HG02798 (cell line): Measurements from ENCODE around the gene UNK.
A peak's percentile ranks its signal among the peaks of the same experiment; 100 is the strongest.

Experiments used
- ATAC-seq: cut with Tn5 transposase; IDR thresholded peaks from one replicate; pipeline ENCODE4 v1.9.1; 2021; ENCODE audit warnings: mild to moderate bottlenecking; ENCODE audit not compliant: unreplicated experiment, poor library complexity

UNK gene

DNA sequence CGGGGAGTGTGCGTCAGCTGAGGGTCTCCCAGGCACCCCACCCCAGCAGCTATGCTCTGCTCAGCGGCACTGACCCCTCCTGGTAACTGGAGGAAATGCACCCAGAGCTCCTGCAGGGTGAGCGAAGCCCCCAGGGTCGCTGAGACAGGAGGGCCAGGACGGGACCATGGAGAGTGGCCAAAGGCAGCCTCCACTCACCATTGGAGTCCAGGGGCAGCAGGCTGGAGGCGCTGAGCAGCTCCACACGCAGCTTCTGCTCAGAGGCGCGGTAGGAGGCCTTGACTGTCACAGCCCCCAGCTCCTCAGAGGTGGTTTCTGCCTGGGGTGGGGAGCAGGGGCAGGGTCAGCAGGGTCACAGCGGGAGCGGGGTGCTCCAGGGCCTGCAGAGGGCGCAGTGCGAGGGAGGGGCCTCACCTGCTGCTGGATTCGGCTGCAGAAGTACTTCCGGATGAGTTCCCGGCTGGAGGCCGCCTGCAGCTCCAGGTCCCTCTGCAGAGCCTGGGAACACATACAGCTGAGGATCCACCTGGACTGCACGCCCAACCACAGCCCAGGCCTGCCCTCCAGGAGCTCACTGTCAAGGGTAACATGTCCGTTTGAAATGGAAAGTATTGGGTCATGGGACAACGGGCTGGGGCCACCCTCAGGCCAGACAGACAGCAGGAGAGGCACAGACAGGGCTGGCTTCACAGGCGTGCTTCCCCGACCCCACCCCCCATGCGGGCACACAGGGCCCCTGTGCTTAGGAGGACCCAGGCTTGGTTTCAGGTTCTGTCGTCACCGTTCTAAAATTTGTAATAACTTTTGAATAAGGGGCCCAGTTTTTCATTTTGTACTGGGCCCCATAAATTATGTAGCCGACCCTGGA, 45.8 kb downstream of the UNK start:
- no peak for ATAC-seq

DNA sequence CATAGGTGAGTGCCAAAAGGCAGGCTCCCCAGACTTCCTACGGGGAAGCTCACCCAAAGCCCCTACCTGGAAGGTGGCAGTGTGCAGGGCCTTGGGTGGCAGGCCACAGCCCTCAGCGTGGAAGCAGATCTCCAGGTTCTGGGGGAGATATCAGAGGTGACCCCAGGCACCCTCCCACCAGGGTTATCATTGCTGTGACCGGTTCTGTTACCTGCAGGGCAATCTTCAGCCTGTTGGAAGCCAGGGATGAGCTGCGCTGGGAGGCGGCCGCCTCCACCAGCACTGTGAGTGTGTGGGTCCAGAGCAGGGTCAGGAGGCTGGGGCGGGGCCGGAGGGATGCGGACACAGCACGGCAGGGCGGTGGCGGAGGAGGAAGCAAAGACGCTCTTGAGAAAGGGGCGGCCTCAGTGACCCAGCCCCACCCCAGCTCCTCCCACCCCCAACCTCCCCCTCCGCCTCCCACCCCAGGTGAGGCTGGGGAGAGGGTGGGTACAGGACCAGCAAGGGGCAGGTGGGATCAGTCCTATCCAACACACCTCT, 46.5 kb downstream of the UNK start:
- ATAC-seq = no peak

DNA sequence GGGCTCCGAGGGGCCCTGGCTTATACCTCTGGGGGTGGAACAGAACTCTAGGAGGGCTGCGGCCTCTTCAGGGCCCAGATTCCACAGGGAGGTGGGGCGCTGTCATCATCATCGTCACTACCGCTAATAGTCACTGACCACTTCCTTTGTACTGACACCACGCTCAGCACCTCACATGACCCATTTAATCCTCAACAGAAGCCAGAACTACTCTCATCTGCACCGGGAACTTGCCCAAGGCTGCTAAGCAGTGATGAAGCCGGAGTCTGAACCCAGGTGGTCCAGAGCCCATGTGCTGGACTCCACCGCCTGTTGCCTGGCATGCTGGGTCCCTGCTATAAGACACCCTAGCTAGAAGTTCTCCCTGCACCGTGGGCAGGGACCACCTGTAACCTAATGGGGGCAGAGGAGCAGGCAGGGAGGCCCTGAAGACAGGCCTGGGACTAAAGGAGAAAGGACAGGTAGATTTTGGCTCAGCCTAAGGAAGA, 47.6 kb downstream of the UNK start:
- no peak for ATAC-seq

DNA sequence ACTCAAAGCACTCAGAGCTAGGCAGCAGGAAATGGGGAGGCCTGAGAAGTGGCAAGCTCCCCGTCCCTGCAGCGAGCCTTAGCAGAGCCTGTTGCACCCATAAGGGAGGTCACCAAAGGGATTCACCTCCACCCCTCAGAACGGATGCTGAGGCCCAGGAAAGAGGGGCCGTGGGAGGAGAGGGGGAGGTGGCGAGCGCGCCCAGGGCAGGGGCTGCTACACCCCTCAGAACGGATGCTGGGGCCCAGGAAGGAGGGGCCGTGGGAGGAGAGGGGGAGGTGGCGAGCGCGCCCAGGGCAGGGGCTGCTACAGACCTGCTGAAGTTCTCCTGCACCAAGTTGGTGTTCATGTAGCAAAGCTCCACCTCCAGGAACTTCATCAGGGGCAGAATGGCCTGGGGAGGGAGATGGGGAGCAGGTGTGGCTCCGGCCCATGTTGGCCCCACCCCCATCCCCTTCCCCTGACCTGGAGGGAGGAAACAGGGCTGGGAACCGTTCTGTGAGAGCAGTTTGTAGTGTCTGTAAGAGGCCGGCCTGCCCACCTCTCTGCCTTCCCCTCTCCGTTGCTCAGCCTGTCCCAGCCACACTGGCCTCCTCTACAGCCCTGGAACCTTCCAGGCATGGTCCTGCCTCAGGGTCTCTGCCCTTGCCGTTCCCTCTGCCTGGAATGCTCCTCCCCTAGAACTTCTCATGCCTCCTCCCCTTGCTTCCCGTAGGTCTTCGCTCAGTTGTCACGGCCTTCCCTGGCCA, 48.2 kb downstream of the UNK start:
- no peak for ATAC-seq

DNA sequence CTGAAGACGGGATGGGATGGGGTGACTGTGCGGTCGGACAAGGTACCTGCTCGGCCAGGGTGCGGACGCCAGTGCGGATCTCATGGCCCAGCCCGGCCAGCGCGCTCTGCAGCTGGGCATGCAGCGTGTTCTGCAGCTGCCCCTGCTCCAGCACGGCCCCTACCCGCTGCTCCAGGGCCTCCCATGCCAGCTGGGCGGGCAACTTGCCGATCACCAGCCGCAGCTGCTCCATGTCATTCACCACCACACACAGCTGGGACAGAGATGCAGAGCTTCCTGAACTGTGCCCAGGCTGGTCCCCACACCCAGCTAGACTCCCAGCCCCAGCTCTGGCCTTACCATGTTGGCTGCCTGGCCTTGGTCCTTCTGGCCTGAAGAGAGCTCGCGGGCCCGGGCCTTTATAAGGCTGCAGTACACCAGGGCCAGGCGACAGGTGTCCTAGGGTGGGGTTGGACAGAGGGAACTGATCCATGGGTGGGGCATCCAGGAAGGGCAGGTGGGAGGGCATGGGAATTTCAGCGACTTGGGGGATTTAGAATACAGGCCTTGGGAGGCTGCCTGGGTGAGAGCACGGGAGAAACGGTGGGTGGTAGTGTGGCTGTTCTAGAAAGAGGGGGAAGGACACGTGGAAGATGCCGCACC, 49.8 kb downstream of the UNK start:
- ATAC-seq = no peak

DNA sequence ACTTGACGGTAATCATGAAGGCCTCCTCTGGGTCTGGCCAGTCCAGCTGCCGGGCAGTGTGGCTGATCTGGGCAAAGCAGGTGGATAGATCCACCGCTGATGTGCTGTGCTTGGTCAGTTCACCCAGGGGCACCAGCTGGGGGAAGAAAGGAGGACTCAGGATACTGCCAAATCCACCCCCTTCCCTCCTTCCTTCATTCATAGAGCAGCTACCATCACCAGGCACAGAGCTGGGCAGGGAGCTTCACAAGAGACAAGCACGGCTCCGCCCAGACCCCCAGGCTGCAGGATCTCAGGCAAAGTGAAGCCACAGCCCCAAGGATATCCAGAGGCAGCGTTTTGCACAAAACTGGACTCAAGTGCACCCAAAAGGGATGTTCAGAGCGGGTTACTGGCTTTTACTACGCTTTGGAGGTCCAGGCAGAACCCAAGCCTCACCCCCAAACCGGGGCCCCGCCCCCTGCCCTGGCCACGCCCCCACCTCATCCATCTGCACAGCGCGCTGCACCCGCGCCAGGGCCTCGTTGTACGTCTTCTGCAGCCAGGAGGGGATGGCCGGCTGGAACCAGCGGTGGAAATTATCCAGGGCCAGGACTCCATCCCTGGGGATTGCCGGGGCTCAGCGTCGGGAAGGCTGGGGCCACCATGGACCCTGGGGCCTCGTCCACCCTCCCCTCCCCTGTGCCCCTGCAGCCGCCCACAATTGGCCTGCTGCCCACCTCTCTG, 50.5 kb downstream of the UNK start:
- ATAC-seq = no peak

DNA sequence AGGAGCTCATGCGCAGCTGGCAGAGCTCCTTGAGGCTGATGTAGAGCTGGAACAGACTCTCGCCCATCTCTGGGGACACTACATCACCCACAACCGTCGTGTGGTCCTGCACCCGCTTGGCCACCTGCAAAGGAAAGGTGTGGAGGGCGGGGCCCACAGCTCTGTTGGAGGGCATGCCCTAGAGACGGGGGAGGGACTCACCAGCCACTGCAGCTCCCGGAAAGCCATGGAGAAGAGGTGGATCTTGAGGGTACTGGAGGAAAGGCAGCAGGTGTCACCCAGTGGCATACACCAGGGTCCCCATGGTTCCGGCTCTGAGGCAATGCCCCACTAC, 51.0 kb downstream of the UNK start:
- no peak for ATAC-seq

DNA sequence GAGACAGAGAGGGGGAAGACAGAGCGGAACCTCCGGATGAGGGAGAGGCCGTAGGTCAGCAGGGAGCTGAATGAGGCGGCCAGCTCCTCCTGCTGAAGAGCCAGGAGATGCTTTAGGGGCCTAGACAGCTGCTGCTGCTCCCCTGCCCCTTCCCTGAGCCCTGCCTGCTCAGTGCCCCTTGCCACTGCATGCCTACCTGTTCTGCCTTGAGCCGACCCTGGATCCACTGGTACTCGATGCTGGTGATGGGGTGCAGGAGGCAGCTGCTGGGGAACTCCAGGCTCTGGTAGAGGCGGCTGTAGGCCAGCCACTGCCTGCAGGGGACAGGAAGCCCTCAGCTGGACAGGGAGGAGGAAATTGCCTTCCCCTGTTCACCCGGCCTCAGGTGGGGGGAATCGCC, 52.0 kb downstream of the UNK start:
- no peak for ATAC-seq

DNA sequence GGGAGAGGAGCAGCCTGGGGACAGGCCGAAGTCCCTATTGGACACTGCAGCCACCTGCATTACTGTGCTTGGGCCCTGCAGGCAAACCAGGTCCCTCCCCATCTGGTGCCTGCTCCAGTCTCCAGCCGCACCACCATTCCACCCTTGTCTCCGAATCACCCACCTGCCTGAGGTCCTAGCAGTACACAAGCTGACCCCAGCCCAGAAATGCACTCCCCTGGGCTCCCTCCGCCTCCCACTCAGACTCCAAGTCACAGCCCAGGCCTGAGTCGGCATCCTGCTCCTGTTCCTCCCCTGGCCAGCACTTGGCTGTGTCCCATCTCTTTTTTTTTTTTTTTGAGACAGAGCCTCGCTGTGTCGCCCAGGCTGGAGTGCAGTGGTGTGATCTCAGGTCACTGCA, 53.3 kb downstream of the UNK start:
- ATAC-seq = no peak

DNA sequence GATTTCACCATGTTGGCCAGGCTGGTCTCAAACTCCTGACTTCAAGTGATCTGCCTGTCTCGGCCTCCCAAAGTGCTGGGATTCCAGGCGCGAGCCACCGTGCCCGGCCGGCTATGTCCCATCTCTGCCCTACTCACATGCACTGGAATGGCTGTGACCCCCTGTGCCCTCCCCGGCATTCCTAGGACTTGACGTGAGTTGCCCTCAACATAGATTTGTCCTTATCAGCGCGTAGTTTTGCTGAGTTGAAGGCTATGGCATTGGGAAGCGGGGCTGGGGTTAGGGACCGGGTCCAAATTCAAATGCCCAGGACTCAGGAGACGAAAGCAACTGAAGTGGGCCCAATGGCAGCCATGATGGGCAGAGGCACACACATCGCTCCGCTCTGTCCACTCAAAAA, 53.8 kb downstream of the UNK start:
- ATAC-seq = no peak

DNA sequence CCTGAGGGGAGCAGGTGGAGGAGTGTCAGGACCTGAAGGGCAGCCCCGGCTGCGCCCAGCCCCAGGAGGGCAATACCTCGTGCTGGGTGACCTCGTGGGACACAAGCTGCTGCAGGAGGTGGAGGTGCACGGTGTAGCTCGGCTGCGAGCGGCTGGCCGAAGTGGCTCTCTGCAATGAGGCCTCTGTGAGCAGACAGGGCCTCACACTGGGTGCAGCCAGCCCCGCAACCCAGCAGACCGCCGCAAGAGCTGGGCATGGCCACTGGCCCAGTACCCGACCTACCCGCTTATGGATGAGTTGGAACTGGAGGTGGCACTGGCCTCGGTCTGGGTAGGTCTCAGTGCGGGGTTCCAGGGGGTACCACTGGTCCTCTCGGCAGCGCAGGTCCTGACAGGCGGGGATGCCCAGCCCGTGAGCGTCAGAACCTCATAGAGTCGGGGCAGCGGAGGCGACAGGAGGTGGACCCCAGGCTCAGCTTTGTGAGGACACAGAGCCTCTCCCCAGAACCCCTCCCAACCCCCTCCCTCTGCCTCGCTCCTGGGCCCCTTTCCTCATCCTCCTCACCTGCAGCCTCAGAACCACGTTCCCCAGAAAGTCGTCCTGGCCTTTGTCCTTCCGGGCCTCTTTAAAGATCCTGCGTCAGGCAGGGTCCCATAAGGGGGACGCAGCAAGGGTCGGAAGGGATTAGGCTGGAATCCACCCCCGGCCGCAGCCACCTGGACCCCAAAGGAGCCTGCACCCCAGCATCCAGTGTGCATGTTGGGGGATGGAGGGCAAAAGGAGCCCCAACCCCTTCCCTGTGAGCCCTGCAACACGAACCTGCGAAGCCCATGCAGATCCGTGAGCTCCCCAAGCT, 55.6 kb downstream of the UNK start:
- ATAC-seq = no peak

DNA sequence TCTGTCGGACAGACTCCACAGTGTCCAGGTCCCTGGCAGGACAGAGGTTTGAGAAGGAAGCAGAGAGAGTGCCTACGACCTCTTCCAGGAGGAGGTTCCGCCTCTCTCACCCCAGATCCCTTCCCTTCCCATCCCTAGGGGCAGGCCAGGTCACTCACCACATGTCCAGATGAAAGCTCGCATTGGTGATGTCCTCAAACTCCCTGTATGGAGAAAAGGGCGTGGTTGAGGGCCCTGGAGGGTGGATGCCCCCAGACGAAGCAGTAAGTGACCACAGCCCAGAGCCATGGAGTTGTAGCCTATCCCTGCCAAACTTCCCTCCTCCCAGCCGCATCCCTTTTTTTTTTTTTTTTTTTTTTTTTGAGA, 56.2 kb downstream of the UNK start:
- ATAC-seq = no peak

DNA sequence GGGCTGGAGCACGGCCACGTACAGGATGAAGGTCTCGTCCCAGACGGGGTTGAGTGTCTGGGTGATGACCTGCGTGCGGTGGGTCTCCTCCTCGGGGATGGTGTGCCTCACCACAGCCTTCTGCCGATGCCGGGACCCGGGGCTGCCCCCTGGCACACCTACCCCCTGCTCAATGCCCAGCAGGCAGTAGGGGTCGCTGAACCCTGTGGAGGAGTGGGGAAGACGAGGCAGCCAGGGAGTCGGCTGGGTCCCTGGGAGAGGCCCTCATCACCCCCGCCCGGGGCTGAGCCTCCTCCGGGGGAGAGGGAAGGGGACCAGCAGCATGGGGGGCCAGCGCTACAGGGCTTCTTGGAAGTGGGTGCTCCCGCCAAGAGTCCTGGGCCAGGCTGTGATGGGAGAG, 57.8 kb downstream of the UNK start:
- ATAC-seq = no peak

DNA sequence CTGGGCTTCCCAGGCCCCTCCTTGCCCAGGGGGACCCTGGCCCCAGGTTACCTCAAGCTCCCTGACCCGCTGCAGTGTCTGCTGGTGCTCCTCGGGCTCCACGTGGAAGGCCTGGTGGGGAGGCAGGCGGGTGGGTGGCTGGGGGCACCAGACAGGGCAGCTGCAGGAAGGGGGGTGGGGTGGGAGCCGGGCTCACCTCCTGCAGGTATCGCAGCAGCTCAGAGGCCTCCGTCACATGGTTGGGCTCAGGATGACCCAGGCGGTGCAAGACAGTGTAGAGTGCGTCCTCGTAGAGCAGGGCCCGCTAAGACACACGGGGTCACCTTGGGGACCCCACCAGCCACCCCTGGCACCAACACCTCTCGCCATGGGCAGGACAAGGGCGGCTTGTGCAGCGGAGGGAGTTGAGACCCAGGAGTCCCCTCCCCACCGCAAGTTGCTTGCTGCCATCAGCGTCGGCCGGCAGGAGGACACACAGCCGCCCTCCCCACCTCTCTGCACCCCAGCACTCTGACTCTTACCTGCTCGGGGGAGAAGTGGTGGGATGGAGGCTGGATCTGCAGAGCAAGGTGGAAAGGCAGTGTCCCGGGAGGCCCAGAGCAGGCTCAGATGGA, 58.5 kb downstream of the UNK start:
- ATAC-seq = no peak

DNA sequence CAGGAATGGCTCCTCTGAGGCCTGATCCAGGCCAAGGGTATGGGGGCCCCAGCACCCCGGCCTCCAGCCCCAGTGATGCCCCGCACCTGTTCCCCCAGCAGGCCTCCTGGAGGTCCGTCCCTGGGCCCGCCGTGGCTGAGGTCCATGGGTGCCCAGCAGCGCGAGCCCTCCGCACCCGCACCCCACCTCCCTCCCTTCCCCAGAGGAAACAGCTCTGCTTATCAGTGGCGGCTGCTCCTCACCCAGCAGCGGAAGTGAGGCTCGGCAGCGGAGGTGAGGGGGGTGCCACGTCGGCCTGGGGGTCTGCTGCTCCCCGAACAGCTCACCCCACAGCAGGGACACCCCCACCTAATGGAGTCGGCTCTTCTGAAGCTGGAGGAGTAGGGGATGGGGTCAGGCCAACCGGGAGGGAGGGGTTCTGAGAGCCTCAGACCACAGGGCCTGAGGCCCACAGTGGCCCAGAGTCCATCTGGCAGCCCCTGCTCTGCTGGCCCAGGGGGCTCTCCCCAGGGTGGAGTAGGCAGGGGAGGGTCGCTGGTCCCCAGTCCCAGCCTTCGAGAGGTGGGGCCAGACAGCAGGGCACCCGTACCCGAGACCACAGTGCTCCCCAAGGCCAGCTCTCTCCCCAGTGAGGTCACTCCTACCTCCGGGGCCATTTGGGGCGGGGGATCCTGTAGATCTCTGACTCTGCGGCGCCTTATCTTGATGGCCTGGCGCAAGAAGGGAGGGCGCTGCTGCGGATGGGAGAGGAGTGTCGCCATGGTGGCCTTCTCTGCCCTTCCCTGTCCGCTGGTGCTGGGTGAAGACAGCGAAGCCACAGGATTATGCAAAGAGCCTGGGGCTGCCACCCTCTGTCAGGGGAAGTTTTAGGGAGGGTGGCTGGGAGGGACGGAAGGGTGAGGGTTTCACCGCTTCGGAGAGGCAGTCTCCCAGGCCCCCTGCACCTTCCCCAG, 59.2 kb downstream of the UNK start, which contains the start of gene UNC13D:
Gene UNC13D (minus strand): TSS at position 828 of the 953 bp plus-strand sequence. CDS start 67 bp downstream, at position 761.
- ATAC-seq = peak; percentile 20

DNA sequence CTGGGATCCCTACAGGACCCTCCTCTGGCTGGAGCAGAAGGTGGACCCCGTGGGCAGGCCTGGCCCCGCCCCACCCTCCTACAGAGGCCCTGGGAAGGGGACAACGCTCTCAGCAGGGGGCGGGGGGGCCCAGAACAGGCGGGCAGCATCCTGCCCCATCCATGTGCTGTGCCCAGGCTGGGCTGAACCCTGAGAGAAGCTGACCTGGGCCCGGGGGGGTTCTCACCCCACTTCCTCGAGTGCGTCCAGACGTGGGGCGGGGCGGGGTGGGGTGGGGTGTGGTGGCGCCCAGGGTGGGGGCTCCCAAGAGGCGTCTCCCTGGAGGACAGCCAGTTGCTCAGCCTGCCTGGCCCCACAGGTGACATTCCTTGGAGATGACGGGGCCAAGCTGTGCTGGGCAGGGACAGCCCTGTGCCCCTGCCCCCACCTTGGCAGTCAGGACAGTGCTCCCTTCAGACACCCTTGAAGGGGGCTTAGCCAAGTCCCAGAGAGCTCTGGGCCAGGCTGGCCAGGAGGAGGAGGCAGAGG, 60.0 kb downstream of the UNK start:
- ATAC-seq = no peak

DNA sequence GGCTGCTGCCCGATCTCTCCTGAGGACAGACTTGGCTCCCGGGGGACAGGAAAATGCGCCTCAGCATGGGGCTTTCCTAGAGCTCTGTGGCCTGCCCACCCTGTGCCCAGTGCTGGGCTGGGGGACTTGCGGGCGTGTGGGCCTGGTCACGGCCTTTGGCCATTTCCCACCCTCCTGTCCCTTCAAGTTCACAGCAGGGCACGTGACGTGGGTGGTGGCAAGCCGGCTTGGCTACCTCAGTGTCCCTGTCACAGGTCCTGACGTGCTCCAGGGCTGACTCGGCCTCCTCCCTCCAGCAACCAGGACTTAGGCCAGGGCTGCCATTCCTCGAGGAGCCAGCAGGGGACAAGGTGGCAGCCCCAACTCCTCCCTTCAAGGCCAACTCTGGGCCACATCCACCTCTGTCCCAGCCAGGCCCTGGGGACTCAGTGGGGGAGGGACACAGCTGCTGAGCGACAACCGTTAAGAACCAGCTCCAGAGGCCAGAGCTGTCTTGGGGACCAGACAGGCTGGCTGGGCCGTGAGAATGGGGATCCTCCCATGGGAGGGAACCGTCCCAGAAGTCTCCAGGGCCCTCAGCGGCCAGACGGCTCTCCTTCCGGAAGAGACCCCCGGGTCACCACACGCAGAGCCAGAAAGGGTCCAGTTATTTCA, 60.6 kb downstream of the UNK start:
- ATAC-seq = peak; percentile 82
